AG04449 (cell line): ENCODE measurements around the gene CLTA.

Experiments used
- CTCF ChIA-PET: fragments of 350-600 bp; formaldehyde crosslinking; extraction: SDS; loops from one replicate; lab custom pipeline; 2021; ENCODE audit warnings: antibody characterized with exemption; lab: Yijun Ruan, JAX
- POLR2A ChIA-PET: fragments of 400-600, 350-600 bp; formaldehyde crosslinking; extraction: SDS; loops from one replicate; lab custom pipeline; 2020; ENCODE audit warnings: antibody characterized with exemption, inconsistent platforms; lab: Yijun Ruan, JAX
- DNase-seq: peaks from one replicate; pipeline ENCODE4 v3.0.0-alpha.2; 2010; ENCODE audit warnings: low read depth, low spot score
- H3K4me3 ChIP-seq: 2 replicates; pipeline ENCODE4 v1.5.1; 2011; ENCODE audit warnings: low read depth, mild to moderate bottlenecking, control low read depth, low read length
- TF ChIP-seq, protein P1 (sequence below): IDR thresholded peaks from one replicate; pipeline ENCODE4 v1.5.1; 2011; ENCODE audit warnings: mild to moderate bottlenecking, moderate library complexity, low read length, control low read depth, inconsistent platforms; ENCODE audit not compliant: insufficient read depth; ENCODE audit errors: missing control alignments

The CLTA gene

DNA sequence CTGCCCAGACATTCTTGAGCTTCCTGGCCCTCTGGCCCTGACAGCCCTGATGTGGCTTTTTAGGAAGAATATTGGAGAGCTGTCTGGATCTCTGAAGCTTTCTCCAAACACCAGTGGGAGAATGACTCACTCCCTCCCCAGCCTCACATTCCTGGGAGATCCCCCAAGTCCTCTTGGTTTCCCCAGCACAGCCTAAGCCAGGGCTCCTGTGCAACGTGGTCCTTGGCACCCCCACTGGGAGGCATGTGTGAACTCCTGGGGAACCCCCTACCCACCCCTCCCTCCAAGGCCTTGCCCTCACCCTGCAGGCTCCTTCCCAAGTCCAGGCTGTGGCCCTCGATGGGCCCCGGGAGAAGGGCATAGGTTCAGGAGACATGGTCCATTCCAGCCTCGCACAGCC, 41.5 kb upstream of the CLTA start:
- DNase-seq, result no peak
- ChIA-PET POLR2A (interaction anchor here (1.0 to 1.9 kb wide), 8 partner anchors 12 to 47 kb away, joined by 3 to 13 read pairs (median 8); partner anchors contain the start of genes CLTA and GLIPR2), CTCF (interaction anchor here (0.6 to 12.5 kb wide), 7 partner anchors 9 to 204 kb away, joined by 3 to 103 read pairs (median 4); partner anchors contain the start of genes CLTA and GLIPR2)
- no peak overlapping the region; the same call in 1 of the 2 replicates for H3K4me3 ChIP-seq
- TF ChIP-seq, protein P1, sequence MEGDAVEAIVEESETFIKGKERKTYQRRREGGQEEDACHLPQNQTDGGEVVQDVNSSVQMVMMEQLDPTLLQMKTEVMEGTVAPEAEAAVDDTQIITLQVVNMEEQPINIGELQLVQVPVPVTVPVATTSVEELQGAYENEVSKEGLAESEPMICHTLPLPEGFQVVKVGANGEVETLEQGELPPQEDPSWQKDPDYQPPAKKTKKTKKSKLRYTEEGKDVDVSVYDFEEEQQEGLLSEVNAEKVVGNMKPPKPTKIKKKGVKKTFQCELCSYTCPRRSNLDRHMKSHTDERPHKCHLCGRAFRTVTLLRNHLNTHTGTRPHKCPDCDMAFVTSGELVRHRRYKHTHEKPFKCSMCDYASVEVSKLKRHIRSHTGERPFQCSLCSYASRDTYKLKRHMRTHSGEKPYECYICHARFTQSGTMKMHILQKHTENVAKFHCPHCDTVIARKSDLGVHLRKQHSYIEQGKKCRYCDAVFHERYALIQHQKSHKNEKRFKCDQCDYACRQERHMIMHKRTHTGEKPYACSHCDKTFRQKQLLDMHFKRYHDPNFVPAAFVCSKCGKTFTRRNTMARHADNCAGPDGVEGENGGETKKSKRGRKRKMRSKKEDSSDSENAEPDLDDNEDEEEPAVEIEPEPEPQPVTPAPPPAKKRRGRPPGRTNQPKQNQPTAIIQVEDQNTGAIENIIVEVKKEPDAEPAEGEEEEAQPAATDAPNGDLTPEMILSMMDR, result no peak

DNA sequence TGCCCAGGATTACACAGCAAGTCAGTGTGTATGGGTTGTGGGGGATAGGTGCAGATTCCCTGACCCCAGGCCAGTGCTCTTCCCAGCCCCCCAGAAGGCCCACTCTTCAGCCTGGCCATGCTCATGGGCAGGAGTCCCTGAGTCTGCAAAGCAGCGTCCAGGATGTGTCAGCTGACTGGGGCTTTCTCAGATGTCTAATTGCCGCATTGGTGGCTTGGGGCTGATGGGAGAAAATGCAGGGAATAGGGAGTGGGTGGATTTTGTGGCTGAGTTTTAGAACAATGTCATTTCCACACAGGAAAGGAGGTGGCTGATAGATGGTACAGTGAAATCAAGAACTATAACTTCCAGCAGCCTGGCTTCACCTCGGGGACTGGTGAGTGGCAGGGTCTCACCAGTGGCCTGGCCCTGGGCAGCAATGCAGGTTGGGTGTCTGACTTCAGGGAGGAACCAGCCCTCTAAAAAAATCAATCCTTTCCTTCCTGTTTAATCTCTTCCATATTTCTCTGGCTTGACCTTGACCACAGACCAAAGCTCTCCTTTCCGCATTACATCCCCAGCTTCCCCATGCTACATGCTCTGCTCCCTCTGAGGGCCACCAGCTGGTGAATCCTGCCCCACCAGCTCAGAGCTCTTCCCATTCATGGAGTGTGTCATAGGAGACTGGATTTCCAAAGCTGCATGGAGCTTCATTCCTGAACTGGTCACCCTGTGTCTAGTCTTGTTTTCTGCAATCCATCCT, 40.0 kb upstream of the CLTA start:
- POLR2A ChIA-PET, result interaction anchor here (1.0 to 2.1 kb wide), 2 partner anchors 9 to 12 kb away, joined by 3 to 8 read pairs; no protein-coding TSS in a partner anchor
- CTCF ChIA-PET, result interaction anchor here (0.9 to 12.5 kb wide), 5 partner anchors 9 to 40 kb away, joined by 3 to 103 read pairs (median 3); partner anchors contain the start of gene CLTA
- no peak for DNase-seq
- H3K4me3 ChIP-seq, result no peak overlapping the region
- TF ChIP-seq, protein P1, result no peak

DNA sequence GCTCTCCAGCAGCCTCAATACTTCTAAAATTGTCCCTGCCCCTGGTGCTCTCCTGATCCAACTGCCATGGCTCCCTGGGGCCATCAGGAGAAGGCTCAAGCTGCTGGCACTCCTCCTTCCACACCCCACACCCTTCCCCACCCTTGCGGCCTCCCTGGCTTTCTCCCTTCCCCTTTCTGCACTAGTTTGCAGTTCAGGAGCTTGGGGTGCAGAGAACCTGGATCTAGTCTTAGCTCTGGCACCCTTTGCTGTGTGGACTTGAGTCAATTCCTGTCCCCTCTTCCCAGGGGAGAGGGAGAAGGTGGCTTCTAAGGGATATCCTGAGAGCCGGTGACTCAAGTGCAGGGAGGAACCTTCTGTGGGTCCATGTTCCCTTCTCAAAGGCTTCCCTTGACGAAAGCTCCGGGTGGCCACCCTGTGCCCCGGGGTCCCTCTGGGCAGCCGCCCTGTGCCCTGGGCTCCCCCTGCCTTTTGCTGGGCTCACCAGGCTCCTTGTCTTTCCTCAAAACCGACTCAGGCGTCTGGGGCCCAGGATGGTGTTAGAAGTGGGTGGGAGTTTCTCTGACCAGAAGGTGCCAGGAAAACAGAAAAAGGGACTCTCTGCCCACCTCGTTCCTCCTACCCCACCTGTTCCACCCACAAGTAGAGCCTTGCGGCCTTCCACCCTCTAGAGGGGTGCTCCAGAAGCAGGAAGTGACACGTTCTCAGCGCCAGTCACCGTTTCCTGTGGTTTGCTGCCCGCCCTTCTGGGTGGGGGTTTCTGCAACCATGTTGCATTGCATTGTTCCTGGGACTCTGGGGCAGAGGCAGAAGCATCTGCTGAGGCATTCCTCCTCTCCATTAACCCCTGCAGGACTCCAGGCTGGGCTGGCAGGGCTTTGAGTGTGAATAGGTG, 39.2 kb upstream of the CLTA start:
- POLR2A ChIA-PET, result interaction anchor here (1.0 to 2.1 kb wide), 2 partner anchors 8 to 12 kb away, joined by 3 to 8 read pairs; no protein-coding TSS in a partner anchor
- no peak overlapping the region for H3K4me3 ChIP-seq
- CTCF ChIA-PET, result interaction anchor here (0.9 to 12.5 kb wide), 4 partner anchors 10 to 206 kb away, joined by 3 to 103 read pairs (median 3); no protein-coding TSS in a partner anchor
- DNase-seq, result no peak
- TF ChIP-seq, protein P1, result no peak

DNA sequence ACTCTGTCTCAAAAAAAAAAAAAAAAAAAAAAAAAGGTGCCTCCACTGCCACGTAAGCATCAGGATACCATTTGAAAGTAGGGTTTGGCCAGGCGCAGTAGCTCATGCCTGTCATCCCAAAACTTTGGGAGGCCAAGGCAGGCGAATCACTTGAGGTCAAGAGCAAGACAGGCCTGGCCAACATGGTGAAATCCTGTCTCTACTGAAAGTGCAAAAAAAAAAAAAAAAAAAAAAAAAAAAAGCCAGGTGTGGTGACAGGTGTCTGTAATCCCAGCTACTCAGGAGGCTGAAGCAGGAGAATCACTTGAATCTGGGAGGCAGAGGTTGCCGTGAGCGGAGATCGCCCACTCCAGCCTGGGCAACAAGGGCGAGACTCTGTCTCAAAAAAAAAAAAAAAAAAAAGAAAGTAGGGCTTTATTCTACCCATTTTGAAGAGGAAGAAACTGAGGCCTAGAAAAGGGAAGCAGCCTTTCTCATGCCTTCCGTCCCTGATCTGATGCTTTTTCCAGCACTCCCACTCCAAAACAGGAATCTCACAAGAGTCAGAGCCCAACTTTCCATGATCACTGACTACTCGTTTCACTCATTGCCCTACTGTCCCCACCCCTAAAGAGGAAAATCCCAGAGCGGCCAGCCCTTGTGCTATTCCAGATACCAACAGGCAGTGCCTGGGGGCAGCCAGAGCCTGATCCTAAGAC, 37.8 kb upstream of the CLTA start:
- no peak for DNase-seq
- TF ChIP-seq, protein P1, result no peak

DNA sequence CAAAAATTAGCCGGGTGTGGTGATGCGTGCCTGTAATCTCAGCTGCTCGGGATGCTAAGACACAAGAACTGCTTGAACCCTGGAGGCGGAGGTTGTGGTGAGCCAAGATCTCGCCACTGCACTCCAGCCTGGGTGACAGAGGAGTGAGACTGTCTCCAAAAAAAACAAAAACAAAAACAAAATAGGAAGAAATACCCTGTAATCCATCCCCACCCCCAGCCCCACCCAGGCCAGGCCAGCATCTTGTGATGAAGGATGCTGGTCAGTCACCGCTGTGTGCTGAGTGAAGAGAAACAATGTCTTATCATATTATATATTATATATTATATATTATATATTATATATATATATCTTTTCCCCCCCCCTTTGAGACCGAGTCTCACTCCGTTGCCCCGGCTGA, 37.0 kb upstream of the CLTA start:
- ChIA-PET CTCF (interaction anchor here (1.2 to 12.5 kb wide), 2 partner anchors 10 to 36 kb away, joined by 3 to 103 read pairs; no protein-coding TSS in a partner anchor), POLR2A (no interaction called here)
- no peak for DNase-seq
- TF ChIP-seq, protein P1, result no peak
- H3K4me3 ChIP-seq, result no peak overlapping the region

More for the DNA sequence above, 37.8 kb upstream of the CLTA start:
- ChIA-PET POLR2A (interaction anchor here (2.1 kb wide), 1 partner anchor 10 kb away, joined by 8 read pairs; no protein-coding TSS in a partner anchor), CTCF (interaction anchor here (1.4 to 12.5 kb wide), 2 partner anchors 11 to 207 kb away, joined by 3 to 103 read pairs; no protein-coding TSS in a partner anchor)
- H3K4me3 ChIP-seq, result no peak overlapping the region
